NCI-H1417 (cell line): ENCODE measurements around the gene SCAP.
A peak's percentile ranks its signal among the peaks of the same experiment; 100 is the strongest.
"Not testable (repeated sequence)": the region's sequence is repeated elsewhere in the genome, so short reads cannot be mapped to it uniquely, and the experiment has no call there.

Experiments
- DNase-seq, 3 experiments: peaks; one replicate each; lab custom pipeline; 2025; lab: John Stamatoyannopoulos, UW

SCAP gene

GRCh38 chr3:47394881-47395280 lies 80.9 kb downstream of the SCAP start:
- peak in 1 of 3 experiments; percentile 2 for DNase-seq

- DNase-seq: no peak
Observed at GRCh38 chr3:47394140-47394870, 81.4 kb downstream of the SCAP start.

- no peak for DNase-seq
Observed at GRCh38 chr3:47392933-47393332, 82.8 kb downstream of the SCAP start.

- DNase-seq: no peak
Observed at GRCh38 chr3:47385796-47386195, 89.9 kb downstream of the SCAP start.

- DNase-seq: no peak
Observed at GRCh38 chr3:47385007-47385406, 90.7 kb downstream of the SCAP start.

GRCh38 chr3:47384425-47384824 lies 91.3 kb downstream of the SCAP start:
- no peak for DNase-seq

GRCh38 chr3:47381317-47382157 lies 94.2 kb downstream of the SCAP start:
- DNase-seq: peak; percentile 37 to 81 (median 73)

- peak; percentile 94 to 98 (median 96) for DNase-seq
Observed at GRCh38 chr3:47380601-47381316, 95.0 kb downstream of the SCAP start, which contains the start of gene PTPN23. TSS of gene PTPN23 (plus strand) at chr3:47381021. CDS start at chr3:47381097, 76 bp downstream.

- peak in 1 of 3 experiments; percentile 5 for DNase-seq
Observed at GRCh38 chr3:47380026-47380600, 95.6 kb downstream of the SCAP start.

- peak in 1 of 3 experiments; percentile 35 for DNase-seq
Observed at GRCh38 chr3:47379411-47379899, 96.3 kb downstream of the SCAP start.

- DNase-seq: no peak
Observed at GRCh38 chr3:47378869-47379268, 96.9 kb downstream of the SCAP start.

- no peak for DNase-seq
Observed at GRCh38 chr3:47377186-47377585, 98.6 kb downstream of the SCAP start.

- no peak for DNase-seq
Observed at GRCh38 chr3:47376393-47376792, 99.3 kb downstream of the SCAP start.

- DNase-seq: no peak
Observed at GRCh38 chr3:47374587-47374986, 101.2 kb downstream of the SCAP start.

GRCh38 chr3:47370887-47371697 lies 104.6 kb downstream of the SCAP start:
- DNase-seq: no peak

GRCh38 chr3:47370020-47370419 lies 105.7 kb downstream of the SCAP start:
- DNase-seq: not testable (repeated sequence)

GRCh38 chr3:47367631-47368030 lies 108.1 kb downstream of the SCAP start:
- DNase-seq: no peak

- DNase-seq: no peak
Observed at GRCh38 chr3:47366833-47367232, 108.9 kb downstream of the SCAP start.

- DNase-seq: no peak
Observed at GRCh38 chr3:47365213-47366153, 110.3 kb downstream of the SCAP start.
